Caco-2 (cell line): Measurements from ENCODE around the gene JAGN1. TPM values are rescaled to one million over a fixed set of nuclear protein-coding genes. Genes with fewer than 3 reads are reported as not detected.
A peak's percentile ranks its signal among the peaks of the same experiment; 100 is the strongest.

Source experiments
- Bru-seq: library from RNA; stranded (reverse); fragments of 400-500 nt; gene quantifications from one replicate; lab custom pipeline; 2021; lab: Mats Ljungman, UMichigan
- BruChase-seq, 2 experiments: library from RNA; stranded (reverse); fragments of 400-500 nt; gene quantifications; one replicate each; lab custom pipeline; 2021; lab: Mats Ljungman, UMichigan
- BruUV-seq: library from RNA; stranded (reverse); fragments of 400-500 nt; replicated peaks from 2 replicates; lab custom pipeline; 2021; lab: Mats Ljungman, UMichigan
- CTCF ChIA-PET: fragments of 300-600 bp; sonication (Branson Sonifier 250); formaldehyde crosslinking; loops from one replicate; lab custom pipeline; 2022; ENCODE audit warnings: antibody characterized with exemption; lab: Charles Lee
- POLR2A ChIA-PET: fragments of 300-600 bp; sonication (Branson Sonifier 250); formaldehyde crosslinking; loops from one replicate; lab custom pipeline; 2022; ENCODE audit warnings: antibody characterized with exemption; lab: Charles Lee
- DNase-seq, 2 experiments: peaks; one replicate each; pipeline versions ENCODE4 v3.0.0 to v3.0.0-alpha.2; 2020 to 2022
- H3K27me3 ChIP-seq: replicated peaks from 2 replicates; pipeline ENCODE4 v1.6.0; 2011; ENCODE audit warnings: low read length; ENCODE audit not compliant: control insufficient read depth, insufficient read depth
- H3K36me3 ChIP-seq: 2 replicates; pipeline ENCODE4 v1.5.1; 2011; ENCODE audit warnings: low read length; ENCODE audit not compliant: control insufficient read depth, insufficient read depth
- H3K4me1 ChIP-seq: fragments of 250-450 bp; sonication (Bioruptor Pico); 2 replicates; pipeline ENCODE4 v1.5.1; 2020; ENCODE audit warnings: mild to moderate bottlenecking
- H3K4me3 ChIP-seq: 2 replicates; pipeline ENCODE4 v1.5.1; 2011; ENCODE audit warnings: low read depth, mild to moderate bottlenecking, control low read depth, low read length
- H3K9me3 ChIP-seq: fragments of 250-450 bp; sonication (Bioruptor Pico); 2 replicates; pipeline ENCODE4 v1.5.1; 2020; ENCODE audit warnings: mild to moderate bottlenecking, moderate library complexity
- H3K27ac Mint-ChIP-seq: one replicate; pipeline ENCODE4 v1.8.0; 2022; ENCODE audit warnings: mixed read lengths; ENCODE audit not compliant: unreplicated experiment
- H3K27me3 Mint-ChIP-seq: one replicate; pipeline ENCODE4 v1.8.0; 2022; ENCODE audit warnings: mixed read lengths; ENCODE audit not compliant: insufficient read depth, unreplicated experiment
- H3K36me3 Mint-ChIP-seq: one replicate; pipeline ENCODE4 v1.8.0; 2022; ENCODE audit warnings: mild to moderate bottlenecking, mixed read lengths; ENCODE audit not compliant: insufficient read depth, unreplicated experiment
- H3K4me1 Mint-ChIP-seq: one replicate; pipeline ENCODE4 v1.8.0; 2022; ENCODE audit warnings: low read depth, mixed read lengths; ENCODE audit not compliant: unreplicated experiment
- H3K4me3 Mint-ChIP-seq: one replicate; pipeline ENCODE4 v1.8.0; 2022; ENCODE audit warnings: mild to moderate bottlenecking, moderate library complexity, mixed read lengths; ENCODE audit not compliant: unreplicated experiment
- H3K9me3 Mint-ChIP-seq: one replicate; pipeline ENCODE4 v1.8.0; 2022; ENCODE audit warnings: mixed read lengths; ENCODE audit not compliant: unreplicated experiment
- CTCF ChIP-seq, 2 experiments: fragments of 200-600 bp in 1 of 2; IDR thresholded peaks; 1 replicate in 1 of 2; 2 replicates in 1 of 2; pipeline versions ENCODE4 v1.5.1 to v1.8.0; 2011 to 2022; ENCODE audit warnings: antibody characterized with exemption in 1 of 2, control low read depth in 1 of 2, inconsistent platforms in 1 of 2, low read depth in 1 of 2, low read length in 1 of 2, mild to moderate bottlenecking in 1 of 2, moderate library complexity in 1 of 2; ENCODE audit not compliant: insufficient read depth in 1 of 2, severe bottlenecking in 1 of 2, unreplicated experiment in 1 of 2
- intact Hi-C: fragments of 100-400 bp; cut with micrococcal nuclease; formaldehyde crosslinking; loops from one replicate; pipeline ENCODE4 v1.10.0; 2022; ENCODE audit not compliant: unreplicated experiment
- long read RNA-seq: library from polyadenylated mRNA; stranded (forward); transcript quantifications from one replicate; pipeline ENCODE4 v2.0.0, GENCODE V29; 2022
- total RNA-seq: library from RNA; stranded (reverse); gene quantifications from 2 replicates; pipeline ENCODE4 v1.2.3, GENCODE V29; 2022

The JAGN1 gene
- total RNA-seq (34.2 and 35.9 TPM in 2 replicates), Bru-seq, nascent RNA (percentile 92 among the genes with signal in this experiment), BruChase-seq, experiment 1, labeled RNA remaining after a 2-hour chase (percentile 94 among the genes with signal in this experiment), BruChase-seq, experiment 2, labeled RNA remaining after a 6-hour chase (percentile 87 among the genes with signal in this experiment)
- long read RNA-seq, transcript JAGN1-201 (2 exons, 1,675 nt): major isoform, 95 of 100 reads
- long read RNA-seq, partial matches to known transcripts: 0 of 100 reads
- long read RNA-seq, other reads (novel, unspliced or antisense): 5 of 100 reads

GRCh38 chr3:9890249-9891071 is at the start of gene JAGN1:
JAGN1 (plus strand) TSS chr3:9890610; CDS start chr3:9890723, 113 bp downstream.
- DNase-seq: peak; percentile 88 to 89
- TF ChIP-seq CTCF (IDR thresholded peaks at IDR 0.05; ENCODE audit: insufficient read depth in 1 of 2, low read depth in 1 of 2, low read length in 1 of 2, severe bottlenecking in 1 of 2, unreplicated experiment in 1 of 2): no peak
- H3K27me3 Mint-ChIP-seq: no peaks in the 10 kb centered on the region
- no peaks in the 10 kb centered on the region for H3K27me3 ChIP-seq
- H3K36me3 ChIP-seq: peaks cover 3% of the 10 kb centered on the region
- peaks cover 11% of the 10 kb centered on the region for H3K4me1 Mint-ChIP-seq
- POLR2A ChIA-PET: interaction anchor here (0.6 to 1.4 kb wide), 5 partner anchors 10 to 98 kb away, joined by 3 to 8 read pairs (median 3); partner anchors contain the start of gene ARPC4
- TSS peak; percentile 60 for BruUV-seq
- peak within 1 kb of the TSS; percentile 91 for H3K27ac Mint-ChIP-seq
- H3K4me1 ChIP-seq: no peaks in the 10 kb centered on the region
- H3K36me3 Mint-ChIP-seq: peaks cover 42% of the 10 kb centered on the region
- H3K9me3 ChIP-seq: no peaks in the 10 kb centered on the region
- CTCF ChIA-PET: interaction anchor here (0.8 kb wide), 2 partner anchors 11 to 56 kb away, joined by 3 read pairs; no protein-coding TSS in a partner anchor
- peak within 1 kb of the TSS; percentile 99 for H3K4me3 ChIP-seq
- H3K4me3 Mint-ChIP-seq: peak within 1 kb of the TSS; percentile 83
- intact Hi-C loops: loop anchor here (1.0 to 2.0 kb wide), 3 partner anchors 8 to 42 kb away; partner anchors contain the start of gene CRELD1
- H3K9me3 Mint-ChIP-seq: no peaks in the 10 kb centered on the region

- Mint-ChIP-seq H3K36me3 (peaks cover 33% of the 10 kb centered on the region), H3K27me3 (no peaks in the 10 kb centered on the region), H3K9me3 (no peaks in the 10 kb centered on the region), H3K4me1 (peaks cover 8% of the 10 kb centered on the region), H3K27ac (no peak overlapping the region), H3K4me3 (no peak overlapping the region)
- no peak for TF ChIP-seq CTCF (IDR thresholded peaks at IDR 0.05; ENCODE audit: insufficient read depth in 1 of 2, low read depth in 1 of 2, low read length in 1 of 2, severe bottlenecking in 1 of 2, unreplicated experiment in 1 of 2)
- H3K36me3 ChIP-seq: peaks cover 1% of the 10 kb centered on the region; the same call in 1 of the 2 replicates
- H3K27me3 ChIP-seq: no peaks in the 10 kb centered on the region
- no peak overlapping the region for H3K4me3 ChIP-seq
- H3K9me3 ChIP-seq: no peaks in the 10 kb centered on the region
- DNase-seq: no peak
- ChIA-PET CTCF (interaction anchor here (1.3 kb wide), 1 partner anchor 74 kb away, joined by 3 read pairs; no protein-coding TSS in a partner anchor), POLR2A (no interaction called here)
- 0 out of 2 replicates have a peak, but pooled peaks cover 5% of the 10 kb centered on the region for H3K4me1 ChIP-seq
- BruUV-seq: no TSS peak
- intact Hi-C loops: loop anchor here (5.0 kb wide), 3 partner anchors 56 to 91 kb away; partner anchors contain the start of genes CRELD1 and IL17RC
These were observed 49.4 kb upstream of the JAGN1 start for GRCh38 chr3:9841015-9841414.
